ENCODE results near the gene VPS26B.

- TF ChIP-seq, protein P1, sequence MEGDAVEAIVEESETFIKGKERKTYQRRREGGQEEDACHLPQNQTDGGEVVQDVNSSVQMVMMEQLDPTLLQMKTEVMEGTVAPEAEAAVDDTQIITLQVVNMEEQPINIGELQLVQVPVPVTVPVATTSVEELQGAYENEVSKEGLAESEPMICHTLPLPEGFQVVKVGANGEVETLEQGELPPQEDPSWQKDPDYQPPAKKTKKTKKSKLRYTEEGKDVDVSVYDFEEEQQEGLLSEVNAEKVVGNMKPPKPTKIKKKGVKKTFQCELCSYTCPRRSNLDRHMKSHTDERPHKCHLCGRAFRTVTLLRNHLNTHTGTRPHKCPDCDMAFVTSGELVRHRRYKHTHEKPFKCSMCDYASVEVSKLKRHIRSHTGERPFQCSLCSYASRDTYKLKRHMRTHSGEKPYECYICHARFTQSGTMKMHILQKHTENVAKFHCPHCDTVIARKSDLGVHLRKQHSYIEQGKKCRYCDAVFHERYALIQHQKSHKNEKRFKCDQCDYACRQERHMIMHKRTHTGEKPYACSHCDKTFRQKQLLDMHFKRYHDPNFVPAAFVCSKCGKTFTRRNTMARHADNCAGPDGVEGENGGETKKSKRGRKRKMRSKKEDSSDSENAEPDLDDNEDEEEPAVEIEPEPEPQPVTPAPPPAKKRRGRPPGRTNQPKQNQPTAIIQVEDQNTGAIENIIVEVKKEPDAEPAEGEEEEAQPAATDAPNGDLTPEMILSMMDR (IDR thresholded peaks at IDR 0.05): no peak
- TF ChIP-seq POLR2AphosphoS5 (IDR thresholded peaks at IDR 0.05) (no peak), POLR2A (IDR thresholded peaks at IDR 0.05) (no peak), EP300 (IDR thresholded peaks at IDR 0.05) (no peak)
Observed at GRCh38 chr11:134228625-134229024, 4.2 kb downstream of the VPS26B start.

All from sigmoid colon (tissue), 4 donors.